ENCODE data around the gene ZNF593OS. TPM values are rescaled to one million over a fixed set of nuclear protein-coding genes. Genes with fewer than 3 reads are reported as not detected.

The ZNF593OS gene
- polyA plus RNA-seq, 1 experiment, result not detected

DNA sequence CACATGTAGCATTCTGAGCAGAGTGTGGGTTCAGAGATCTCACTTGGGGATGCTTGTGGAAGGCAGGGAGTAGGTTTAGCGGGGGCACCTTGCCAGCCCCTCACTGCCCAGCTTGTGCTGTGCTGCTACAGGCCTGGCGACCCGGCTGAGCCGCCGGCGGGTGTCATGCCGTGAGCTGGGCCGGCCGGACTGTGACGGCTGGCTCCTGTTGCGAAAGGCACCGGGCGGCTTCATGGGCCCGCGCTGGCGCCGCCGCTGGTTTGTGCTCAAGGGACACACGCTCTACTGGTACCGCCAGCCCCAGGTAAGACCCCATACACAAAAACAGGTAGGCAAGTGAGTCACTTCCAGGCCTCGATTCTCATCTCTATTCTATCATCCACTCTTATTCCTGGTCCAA is 13.3 kb upstream of the ZNF593OS start:
- TF ChIP-seq, protein P1, sequence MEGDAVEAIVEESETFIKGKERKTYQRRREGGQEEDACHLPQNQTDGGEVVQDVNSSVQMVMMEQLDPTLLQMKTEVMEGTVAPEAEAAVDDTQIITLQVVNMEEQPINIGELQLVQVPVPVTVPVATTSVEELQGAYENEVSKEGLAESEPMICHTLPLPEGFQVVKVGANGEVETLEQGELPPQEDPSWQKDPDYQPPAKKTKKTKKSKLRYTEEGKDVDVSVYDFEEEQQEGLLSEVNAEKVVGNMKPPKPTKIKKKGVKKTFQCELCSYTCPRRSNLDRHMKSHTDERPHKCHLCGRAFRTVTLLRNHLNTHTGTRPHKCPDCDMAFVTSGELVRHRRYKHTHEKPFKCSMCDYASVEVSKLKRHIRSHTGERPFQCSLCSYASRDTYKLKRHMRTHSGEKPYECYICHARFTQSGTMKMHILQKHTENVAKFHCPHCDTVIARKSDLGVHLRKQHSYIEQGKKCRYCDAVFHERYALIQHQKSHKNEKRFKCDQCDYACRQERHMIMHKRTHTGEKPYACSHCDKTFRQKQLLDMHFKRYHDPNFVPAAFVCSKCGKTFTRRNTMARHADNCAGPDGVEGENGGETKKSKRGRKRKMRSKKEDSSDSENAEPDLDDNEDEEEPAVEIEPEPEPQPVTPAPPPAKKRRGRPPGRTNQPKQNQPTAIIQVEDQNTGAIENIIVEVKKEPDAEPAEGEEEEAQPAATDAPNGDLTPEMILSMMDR (IDR thresholded peaks at IDR 0.05; ENCODE audit: insufficient read depth, low read depth, low read length), result no peak
- no peak for DNase-seq (ENCODE audit: low read depth)
- Histone ChIP-seq H3K27me3 (ENCODE audit: control insufficient read depth, insufficient read depth, low read length) (no peaks in the 10 kb centered on the region), H3K36me3 (ENCODE audit: control insufficient read depth, insufficient read depth, low read length) (no peaks in the 10 kb centered on the region), H3K4me3 (ENCODE audit: low read depth, low read length) (no peak overlapping the region)
- POLR2A ChIA-PET, result no interaction called here
- CTCF ChIA-PET, result interaction anchor here (1.3 kb wide), 1 partner anchor 39 kb away, joined by 3 read pairs; no protein-coding TSS in a partner anchor

DNA sequence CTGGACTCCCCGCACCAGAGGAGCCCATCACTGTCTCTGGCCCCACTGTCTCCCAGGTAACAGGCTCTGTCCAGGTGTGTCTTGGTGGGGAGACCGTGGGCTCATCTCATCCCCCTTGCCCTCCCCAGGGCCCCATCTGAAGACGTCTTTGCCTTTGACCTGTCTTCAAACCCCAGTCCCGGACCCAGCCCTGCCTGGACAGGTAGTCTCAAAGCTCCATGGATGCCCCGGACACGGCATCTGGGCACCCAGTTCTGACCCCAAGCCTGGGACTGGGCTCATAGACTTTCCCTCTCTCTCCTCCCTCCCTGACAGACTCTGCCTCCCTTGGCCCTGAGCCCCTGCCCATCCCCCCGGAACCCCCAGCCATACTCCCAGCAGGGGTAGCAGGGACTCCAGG is 12.5 kb upstream of the ZNF593OS start:
- H3K4me3 ChIP-seq (ENCODE audit: low read depth, low read length), result no peak overlapping the region
- H3K36me3 ChIP-seq (ENCODE audit: control insufficient read depth, insufficient read depth, low read length), result no peaks in the 10 kb centered on the region
- no peak for DNase-seq (ENCODE audit: low read depth)
- CTCF ChIA-PET, result interaction anchor here (1.6 kb wide), 1 partner anchor 14 kb away, joined by 5 read pairs; the partner anchor contains the start of gene ZNF593
- TF ChIP-seq, protein P1 (IDR thresholded peaks at IDR 0.05; ENCODE audit: insufficient read depth, low read depth, low read length), result no peak
- no peaks in the 10 kb centered on the region for H3K27me3 ChIP-seq (ENCODE audit: control insufficient read depth, insufficient read depth, low read length)
- POLR2A ChIA-PET, result no interaction called here

DNA sequence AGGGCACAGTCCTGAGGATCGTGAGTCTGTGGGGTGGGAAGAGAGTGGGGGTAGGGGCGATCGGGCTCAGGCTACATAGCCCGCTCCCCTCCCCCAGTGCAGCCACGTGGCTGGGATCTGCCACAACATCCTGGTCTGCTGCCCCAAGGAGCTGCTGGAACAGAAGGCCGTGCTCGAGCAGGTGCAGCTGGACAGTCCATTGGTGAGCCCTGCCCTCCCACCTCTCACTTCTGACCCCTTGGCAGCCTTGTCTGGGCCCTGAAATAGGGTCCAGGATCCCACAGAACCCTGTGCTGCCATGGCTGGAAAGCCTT is 10.7 kb upstream of the ZNF593OS start:
- no peak overlapping the region for H3K4me3 ChIP-seq (ENCODE audit: low read depth, low read length)
- TF ChIP-seq, protein P1 (IDR thresholded peaks at IDR 0.05; ENCODE audit: insufficient read depth, low read depth, low read length), result no peak
- no peaks in the 10 kb centered on the region for H3K36me3 ChIP-seq (ENCODE audit: control insufficient read depth, insufficient read depth, low read length)
- CTCF ChIA-PET, result interaction anchor here (1.1 to 4.6 kb wide), 3 partner anchors 11 to 235 kb away, joined by 4 to 21 read pairs (median 7); partner anchors contain the start of genes C1orf232, ZNF593 and ZNF593OS
- H3K27me3 ChIP-seq (ENCODE audit: control insufficient read depth, insufficient read depth, low read length), result no peaks in the 10 kb centered on the region
- no peak for DNase-seq (ENCODE audit: low read depth)
- POLR2A ChIA-PET, result no interaction called here

DNA sequence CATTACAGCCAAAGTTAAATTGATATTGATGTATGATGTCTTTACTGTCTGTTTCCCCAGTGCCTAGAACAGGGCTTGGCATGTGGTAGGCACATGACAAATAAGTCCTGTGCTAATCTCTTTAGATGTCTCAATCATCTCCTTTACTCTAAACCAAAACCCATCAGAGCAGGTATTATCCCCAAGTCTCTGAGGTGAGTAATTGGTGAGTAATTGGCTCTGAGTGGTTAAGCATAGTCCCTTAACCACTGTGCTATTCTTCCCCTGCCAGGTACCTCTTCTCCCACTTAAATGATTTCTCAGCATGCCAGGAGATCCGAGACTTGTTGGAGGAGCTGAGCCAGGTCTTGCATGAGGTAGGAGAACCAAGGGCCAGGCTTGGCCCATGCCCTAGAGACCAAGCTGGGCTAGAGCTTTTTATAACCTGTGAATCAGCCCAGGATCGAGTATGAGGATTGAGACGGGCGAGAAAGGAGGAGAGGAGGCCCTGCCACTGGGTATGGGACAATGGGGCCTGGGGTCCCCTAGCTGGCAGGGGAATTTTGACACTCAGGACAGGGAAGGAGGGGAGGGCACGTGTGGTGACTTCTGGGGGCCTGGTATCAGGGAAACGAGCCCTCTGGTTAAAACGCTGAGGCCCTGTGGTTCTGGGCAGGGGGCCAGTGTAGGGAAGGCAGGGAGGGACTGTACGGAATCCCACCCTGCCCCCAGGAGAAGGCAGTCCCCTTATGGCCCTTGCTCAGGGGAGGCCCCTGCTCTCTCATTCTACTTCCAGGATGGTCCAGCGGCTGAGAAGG is 10.2 kb upstream of the ZNF593OS start:
- H3K27me3 ChIP-seq (ENCODE audit: control insufficient read depth, insufficient read depth, low read length), result no peaks in the 10 kb centered on the region
- H3K36me3 ChIP-seq (ENCODE audit: control insufficient read depth, insufficient read depth, low read length), result no peaks in the 10 kb centered on the region
- DNase-seq (ENCODE audit: low read depth), result no peak
- POLR2A ChIA-PET, result no interaction called here
- CTCF ChIA-PET, result interaction anchor here (0.6 to 4.6 kb wide), 4 partner anchors 10 to 1719 kb away, joined by 3 to 21 read pairs (median 6); partner anchors contain the start of genes C1orf232, ZNF593 and ZNF593OS
- TF ChIP-seq, protein P1 (IDR thresholded peaks at IDR 0.05; ENCODE audit: insufficient read depth, low read depth, low read length), result no peak
- H3K4me3 ChIP-seq (ENCODE audit: low read depth, low read length), result no peak overlapping the region

DNA sequence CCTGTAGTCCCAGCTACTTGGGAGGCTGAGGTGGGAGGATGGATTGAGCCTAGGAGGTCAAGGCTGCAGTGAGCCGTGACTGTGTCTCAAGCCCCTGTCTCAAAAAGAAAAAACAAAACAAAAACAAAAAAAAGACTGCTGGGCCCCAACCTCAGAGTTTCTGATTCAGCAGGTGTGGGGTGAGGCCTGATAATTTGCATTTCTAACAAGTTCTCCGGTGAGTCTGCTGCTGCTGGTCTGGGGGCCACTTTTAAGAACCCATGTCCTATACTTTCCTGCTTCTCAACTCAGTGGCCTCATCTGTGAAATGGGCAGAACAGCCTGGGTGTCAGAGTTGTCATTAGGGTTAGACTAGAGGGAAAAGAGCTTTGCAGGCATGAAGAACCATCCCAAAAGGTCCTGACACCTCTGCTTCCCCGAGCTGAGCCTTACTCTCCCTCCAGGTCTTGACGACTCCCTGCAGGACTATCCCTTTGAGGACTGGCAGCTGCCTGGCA is 8.4 kb upstream of the ZNF593OS start:
- ChIA-PET CTCF (interaction anchor here (0.8 to 4.6 kb wide), 4 partner anchors 9 to 142 kb away, joined by 3 to 21 read pairs (median 4); partner anchors contain the start of genes C1orf232, ZNF593 and ZNF593OS), POLR2A (no interaction called here)
- H3K4me3 ChIP-seq (ENCODE audit: low read depth, low read length), result no peak overlapping the region
- DNase-seq (ENCODE audit: low read depth), result no peak
- TF ChIP-seq, protein P1 (IDR thresholded peaks at IDR 0.05; ENCODE audit: insufficient read depth, low read depth, low read length), result no peak
- H3K27me3 ChIP-seq (ENCODE audit: control insufficient read depth, insufficient read depth, low read length), result no peaks in the 10 kb centered on the region
- H3K36me3 ChIP-seq (ENCODE audit: control insufficient read depth, insufficient read depth, low read length), result no peaks in the 10 kb centered on the region

Measured in BJ (cell line).